GM23338 (cell line): ENCODE results near the gene TMEM94. TPM values are rescaled to one million over a fixed set of nuclear protein-coding genes. Genes with fewer than 3 reads are reported as not detected.
A peak's percentile ranks its signal among the peaks of the same experiment; 100 is the strongest.

Source experiments
- ATAC-seq: fragments of 200-7000 bp; cut with Tn5 transposase; 3 replicates; pipeline ENCODE4 v1.9.1; 2020
- DNase-seq: peaks from one replicate; pipeline ENCODE4 v3.0.0-alpha.2; 2015; ENCODE audit warnings: low spot score
- H2AFZ ChIP-seq: fragments of 200-600 bp; sonication (generic); 2 replicates; pipeline ENCODE4 v1.8.0; 2016; ENCODE audit warnings: antibody characterized with exemption, mild to moderate bottlenecking, moderate library complexity
- H3F3A ChIP-seq: fragments of 200-600 bp; sonication (generic); replicated peaks from 2 replicates; pipeline ENCODE4 v1.8.0; 2017; ENCODE audit warnings: antibody characterized with exemption, mixed run types, low read depth
- H3K27ac ChIP-seq: fragments of 200-600 bp; sonication (generic); 2 replicates; pipeline ENCODE4 v1.6.1; 2016; ENCODE audit warnings: low read depth
- H3K27me3 ChIP-seq: fragments of 200-600 bp; sonication (generic); 2 replicates; pipeline ENCODE4 v1.8.0; 2016; ENCODE audit warnings: mild to moderate bottlenecking, mixed run types, moderate library complexity; ENCODE audit not compliant: insufficient read depth
- H3K36me3 ChIP-seq: fragments of 200-600 bp; sonication (generic); 2 replicates; pipeline ENCODE4 v1.8.0; 2016; ENCODE audit warnings: mild to moderate bottlenecking; ENCODE audit not compliant: insufficient read depth
- H3K4me1 ChIP-seq: fragments of 200-600 bp; sonication (generic); 2 replicates; pipeline ENCODE4 v1.8.0; 2016; ENCODE audit warnings: mild to moderate bottlenecking, moderate library complexity; ENCODE audit not compliant: insufficient read depth
- H3K4me2 ChIP-seq: fragments of 200-600 bp; sonication (generic); 2 replicates; pipeline ENCODE4 v1.7.1; 2017; ENCODE audit warnings: mixed run types
- H3K4me3 ChIP-seq: fragments of 200-600 bp; sonication (generic); 2 replicates; pipeline ENCODE4 v1.6.1; 2016; ENCODE audit warnings: mixed run types
- H3K79me2 ChIP-seq: fragments of 200-600 bp; sonication (generic); replicated peaks from 2 replicates; pipeline ENCODE4 v1.8.0; 2017; ENCODE audit warnings: mild to moderate bottlenecking; ENCODE audit not compliant: insufficient read depth
- H3K9me2 ChIP-seq: fragments of 200-600 bp; sonication (generic); 2 replicates; pipeline ENCODE4 v1.8.0; 2017; ENCODE audit not compliant: insufficient read depth
- H4K20me1 ChIP-seq: fragments of 200-600 bp; sonication (generic); replicated peaks from 2 replicates; pipeline ENCODE4 v1.8.0; 2017; ENCODE audit warnings: mild to moderate bottlenecking; ENCODE audit not compliant: insufficient read depth
- H3K27ac Mint-ChIP-seq: 2 replicates; pipeline ENCODE4 v1.8.0; 2020; ENCODE audit warnings: inconsistent platforms, mild to moderate bottlenecking, moderate library complexity, mixed read lengths
- H3K27me3 Mint-ChIP-seq: 3 replicates; pipeline ENCODE4 v1.8.0; 2022; ENCODE audit warnings: low read depth, mild to moderate bottlenecking, moderate library complexity, mixed read lengths, inconsistent platforms; ENCODE audit not compliant: insufficient read depth, poor library complexity
- H3K36me3 Mint-ChIP-seq: 3 replicates; pipeline ENCODE4 v1.8.0; 2021; ENCODE audit warnings: low read depth, mild to moderate bottlenecking, inconsistent platforms, moderate library complexity, mixed read lengths
- H3K4me1 Mint-ChIP-seq: 3 replicates; pipeline ENCODE4 v1.8.0; 2020; ENCODE audit warnings: mild to moderate bottlenecking, inconsistent platforms, mixed read lengths
- H3K4me3 Mint-ChIP-seq: 3 replicates; pipeline ENCODE4 v1.8.0; 2021; ENCODE audit warnings: moderate library complexity, mild to moderate bottlenecking, inconsistent platforms, mixed read lengths
- H3K9me3 Mint-ChIP-seq: 3 replicates; pipeline ENCODE4 v1.8.0; 2020; ENCODE audit warnings: moderate library complexity, mild to moderate bottlenecking, inconsistent platforms, mixed read lengths
- CREB1 ChIP-seq: fragments of 250-450 bp; sonication (Bioruptor Pico); IDR thresholded peaks from 2 replicates; pipeline ENCODE4 v1.5.0; 2020; ENCODE audit warnings: low read depth, mild to moderate bottlenecking, moderate library complexity
- CTCF ChIP-seq, 2 experiments: fragments of 200-600 bp in 1 of 2; sonication (generic) in 1 of 2; conservative IDR thresholded peaks; 2 replicates each; pipeline versions ENCODE4 v1.5.1 to v1.6.1; 2016 to 2017; ENCODE audit warnings: antibody characterized with exemption in 2 of 2, low read depth in 2 of 2, mild to moderate bottlenecking in 2 of 2, moderate library complexity in 1 of 2
- EZH2 ChIP-seq: fragments of 200-600 bp; sonication (generic); IDR thresholded peaks from one replicate; pipeline ENCODE4 v1.8.0; 2017; ENCODE audit warnings: antibody characterized with exemption, mild to moderate bottlenecking, low read depth; ENCODE audit not compliant: unreplicated experiment
- EZH2phosphoT487 ChIP-seq: fragments of 200-600 bp; sonication (generic); IDR thresholded peaks from one replicate; pipeline ENCODE4 v1.8.1; 2018; ENCODE audit warnings: antibody characterized with exemption; ENCODE audit not compliant: unreplicated experiment
- JUNB ChIP-seq: IDR thresholded peaks from one replicate; pipeline ENCODE4 v1.6.1; 2016; ENCODE audit warnings: antibody characterized with exemption; ENCODE audit not compliant: unreplicated experiment
- NANOG ChIP-seq: IDR thresholded peaks from 2 replicates; pipeline ENCODE4 v1.6.1; 2016; ENCODE audit warnings: antibody characterized with exemption, borderline replicate concordance
- POLR2AphosphoS5 ChIP-seq: IDR thresholded peaks from 2 replicates; pipeline ENCODE4 v1.6.1; 2016; ENCODE audit warnings: antibody characterized with exemption, low read depth
- REST ChIP-seq: IDR thresholded peaks from one replicate; pipeline ENCODE4 v1.6.1; 2018; ENCODE audit warnings: antibody characterized with exemption; ENCODE audit not compliant: unreplicated experiment
- STAT1 ChIP-seq: IDR thresholded peaks from one replicate; pipeline ENCODE4 v1.6.1; 2016; ENCODE audit warnings: antibody characterized with exemption; ENCODE audit not compliant: unreplicated experiment
- ZNF114 ChIP-seq: fragments of 250-450 bp; sonication (Bioruptor Pico); IDR thresholded peaks from 2 replicates; pipeline ENCODE4 v1.5.0; 2020; ENCODE audit warnings: mild to moderate bottlenecking, moderate library complexity
- ZNF331 ChIP-seq: fragments of 250-450 bp; sonication (Bioruptor Pico); IDR thresholded peaks from 2 replicates; pipeline ENCODE4 v1.5.0; 2020; ENCODE audit warnings: low read depth, mild to moderate bottlenecking, moderate library complexity
- polyA plus RNA-seq: library from polyadenylated mRNA; unstranded; fragments of >200 nt; fragmentation: Nextera tagmentation; extraction: Ambion mirVana; gene quantifications from 2 replicates; pipeline ENCODE4 v1.2.1, GENCODE V29; 2016
- total RNA-seq: library from RNA; depleted of rRNA; stranded (reverse); fragments of >200 nt; shearing (Covaris generic); gene quantifications from 2 replicates; pipeline ENCODE4 v1.2.3, GENCODE V29; 2014
- TF ChIP-seq, protein P1 (sequence below): fragments of 250-450 bp; sonication (Bioruptor Pico); IDR thresholded peaks from 2 replicates; pipeline ENCODE4 v1.5.0; 2020; ENCODE audit warnings: mild to moderate bottlenecking, moderate library complexity
- TF ChIP-seq, protein P2 (sequence below): IDR thresholded peaks from 2 replicates; pipeline ENCODE4 v1.6.1; 2016; ENCODE audit warnings: antibody characterized with exemption

Gene TMEM94
- total and polyA plus RNA-seq, 2 experiments from 2014 or later, result 24.0 to 66.0 TPM

- peaks cover 15% of the 10 kb centered on the region for H3K27me3 Mint-ChIP-seq
- peaks cover 7% of the 10 kb centered on the region for H3K4me1 Mint-ChIP-seq
- Histone ChIP-seq H3K4me1 (peaks cover 5% of the 10 kb centered on the region; the same call in 1 of the 2 replicates), H3F3A (no peaks in the 10 kb centered on the region), H3K36me3 (no peaks in the 10 kb centered on the region), H3K9me2 (no peaks in the 10 kb centered on the region), H3K4me2 (no peak overlapping the region), H3K27me3 (no peaks in the 10 kb centered on the region), H3K4me3 (no peak overlapping the region), H3K27ac (no peak overlapping the region), H3K79me2 (no peaks in the 10 kb centered on the region), H2AFZ (no peak overlapping the region), H4K20me1 (no peaks in the 10 kb centered on the region; the same call in 1 of the 2 replicates)
- ATAC-seq (no peak), DNase-seq (no peak)
- H3K27ac Mint-ChIP-seq, result peak overlapping the region; percentile 14; the same call in 1 of the 2 replicates
- no peaks in the 10 kb centered on the region for H3K9me3 Mint-ChIP-seq
- TF ChIP-seq REST, result no peak
- TF ChIP-seq POLR2AphosphoS5, result no peak
- TF ChIP-seq EZH2phosphoT487, result no peak
- TF ChIP-seq STAT1, result no peak
- no peak for TF ChIP-seq NANOG
- no peak for TF ChIP-seq ZNF114 (CRISPR knock-in tag)
- TF ChIP-seq CREB1 (CRISPR knock-in tag), result no peak
- TF ChIP-seq, protein P1, sequence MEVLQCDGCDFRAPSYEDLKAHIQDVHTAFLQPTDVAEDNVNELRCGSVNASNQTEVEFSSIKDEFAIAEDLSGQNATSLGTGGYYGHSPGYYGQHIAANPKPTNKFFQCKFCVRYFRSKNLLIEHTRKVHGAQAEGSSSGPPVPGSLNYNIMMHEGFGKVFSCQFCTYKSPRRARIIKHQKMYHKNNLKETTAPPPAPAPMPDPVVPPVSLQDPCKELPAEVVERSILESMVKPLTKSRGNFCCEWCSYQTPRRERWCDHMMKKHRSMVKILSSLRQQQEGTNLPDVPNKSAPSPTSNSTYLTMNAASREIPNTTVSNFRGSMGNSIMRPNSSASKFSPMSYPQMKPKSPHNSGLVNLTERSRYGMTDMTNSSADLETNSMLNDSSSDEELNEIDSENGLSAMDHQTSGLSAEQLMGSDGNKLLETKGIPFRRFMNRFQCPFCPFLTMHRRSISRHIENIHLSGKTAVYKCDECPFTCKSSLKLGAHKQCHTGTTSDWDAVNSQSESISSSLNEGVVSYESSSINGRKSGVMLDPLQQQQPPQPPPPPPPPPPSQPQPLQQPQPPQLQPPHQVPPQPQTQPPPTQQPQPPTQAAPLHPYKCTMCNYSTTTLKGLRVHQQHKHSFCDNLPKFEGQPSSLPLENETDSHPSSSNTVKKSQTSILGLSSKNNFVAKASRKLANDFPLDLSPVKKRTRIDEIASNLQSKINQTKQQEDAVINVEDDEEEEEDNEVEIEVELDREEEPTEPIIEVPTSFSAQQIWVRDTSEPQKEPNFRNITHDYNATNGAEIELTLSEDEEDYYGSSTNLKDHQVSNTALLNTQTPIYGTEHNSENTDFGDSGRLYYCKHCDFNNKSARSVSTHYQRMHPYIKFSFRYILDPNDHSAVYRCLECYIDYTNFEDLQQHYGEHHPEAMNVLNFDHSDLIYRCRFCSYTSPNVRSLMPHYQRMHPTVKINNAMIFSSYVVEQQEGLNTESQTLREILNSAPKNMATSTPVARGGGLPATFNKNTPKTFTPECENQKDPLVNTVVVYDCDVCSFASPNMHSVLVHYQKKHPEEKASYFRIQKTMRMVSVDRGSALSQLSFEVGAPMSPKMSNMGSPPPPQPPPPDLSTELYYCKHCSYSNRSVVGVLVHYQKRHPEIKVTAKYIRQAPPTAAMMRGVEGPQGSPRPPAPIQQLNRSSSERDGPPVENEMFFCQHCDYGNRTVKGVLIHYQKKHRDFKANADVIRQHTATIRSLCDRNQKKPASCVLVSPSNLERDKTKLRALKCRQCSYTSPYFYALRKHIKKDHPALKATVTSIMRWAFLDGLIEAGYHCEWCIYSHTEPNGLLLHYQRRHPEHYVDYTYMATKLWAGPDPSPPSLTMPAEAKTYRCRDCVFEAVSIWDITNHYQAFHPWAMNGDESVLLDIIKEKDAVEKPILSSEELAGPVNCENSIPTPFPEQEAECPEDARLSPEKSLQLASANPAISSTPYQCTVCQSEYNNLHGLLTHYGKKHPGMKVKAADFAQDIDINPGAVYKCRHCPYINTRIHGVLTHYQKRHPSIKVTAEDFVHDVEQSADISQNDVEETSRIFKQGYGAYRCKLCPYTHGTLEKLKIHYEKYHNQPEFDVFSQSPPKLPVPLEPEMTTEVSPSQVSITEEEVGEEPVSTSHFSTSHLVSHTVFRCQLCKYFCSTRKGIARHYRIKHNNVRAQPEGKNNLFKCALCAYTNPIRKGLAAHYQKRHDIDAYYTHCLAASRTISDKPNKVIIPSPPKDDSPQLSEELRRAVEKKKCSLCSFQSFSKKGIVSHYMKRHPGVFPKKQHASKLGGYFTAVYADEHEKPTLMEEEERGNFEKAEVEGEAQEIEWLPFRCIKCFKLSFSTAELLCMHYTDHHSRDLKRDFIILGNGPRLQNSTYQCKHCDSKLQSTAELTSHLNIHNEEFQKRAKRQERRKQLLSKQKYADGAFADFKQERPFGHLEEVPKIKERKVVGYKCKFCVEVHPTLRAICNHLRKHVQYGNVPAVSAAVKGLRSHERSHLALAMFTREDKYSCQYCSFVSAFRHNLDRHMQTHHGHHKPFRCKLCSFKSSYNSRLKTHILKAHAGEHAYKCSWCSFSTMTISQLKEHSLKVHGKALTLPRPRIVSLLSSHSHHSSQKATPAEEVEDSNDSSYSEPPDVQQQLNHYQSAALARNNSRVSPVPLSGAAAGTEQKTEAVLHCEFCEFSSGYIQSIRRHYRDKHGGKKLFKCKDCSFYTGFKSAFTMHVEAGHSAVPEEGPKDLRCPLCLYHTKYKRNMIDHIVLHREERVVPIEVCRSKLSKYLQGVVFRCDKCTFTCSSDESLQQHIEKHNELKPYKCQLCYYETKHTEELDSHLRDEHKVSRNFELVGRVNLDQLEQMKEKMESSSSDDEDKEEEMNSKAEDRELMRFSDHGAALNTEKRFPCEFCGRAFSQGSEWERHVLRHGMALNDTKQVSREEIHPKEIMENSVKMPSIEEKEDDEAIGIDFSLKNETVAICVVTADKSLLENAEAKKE (CRISPR knock-in tag), result no peak
- no peak for TF ChIP-seq JUNB
- TF ChIP-seq, protein P2, sequence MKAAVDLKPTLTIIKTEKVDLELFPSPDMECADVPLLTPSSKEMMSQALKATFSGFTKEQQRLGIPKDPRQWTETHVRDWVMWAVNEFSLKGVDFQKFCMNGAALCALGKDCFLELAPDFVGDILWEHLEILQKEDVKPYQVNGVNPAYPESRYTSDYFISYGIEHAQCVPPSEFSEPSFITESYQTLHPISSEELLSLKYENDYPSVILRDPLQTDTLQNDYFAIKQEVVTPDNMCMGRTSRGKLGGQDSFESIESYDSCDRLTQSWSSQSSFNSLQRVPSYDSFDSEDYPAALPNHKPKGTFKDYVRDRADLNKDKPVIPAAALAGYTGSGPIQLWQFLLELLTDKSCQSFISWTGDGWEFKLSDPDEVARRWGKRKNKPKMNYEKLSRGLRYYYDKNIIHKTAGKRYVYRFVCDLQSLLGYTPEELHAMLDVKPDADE, result no peak
- no peak for TF ChIP-seq CTCF (conservative IDR thresholded peaks at IDR 0.05; ENCODE audit: low read depth in 2 of 2)
- TF ChIP-seq EZH2, result no peak
- TF ChIP-seq ZNF331 (CRISPR knock-in tag), result no peak
- H3K36me3 Mint-ChIP-seq, result peaks cover 11% of the 10 kb centered on the region; the same call in 2 of the 3 replicates
- no peak overlapping the region for H3K4me3 Mint-ChIP-seq
Measured at GRCh38 chr17:75476752-75477489, 20.5 kb downstream of the TMEM94 start.
